Measurements from ENCODE around the gene RPS18. TPM values are rescaled to one million over a fixed set of nuclear protein-coding genes. Genes with fewer than 3 reads are reported as not detected.
"Not testable (repeated sequence)": the region's sequence is repeated elsewhere in the genome, so short reads cannot be mapped to it uniquely, and the experiment has no call there.

Gene RPS18
- 1,802 and 1,984 TPM in 2 replicates for total RNA-seq
- polyA plus RNA-seq (2012), result 3,148 TPM

DNA sequence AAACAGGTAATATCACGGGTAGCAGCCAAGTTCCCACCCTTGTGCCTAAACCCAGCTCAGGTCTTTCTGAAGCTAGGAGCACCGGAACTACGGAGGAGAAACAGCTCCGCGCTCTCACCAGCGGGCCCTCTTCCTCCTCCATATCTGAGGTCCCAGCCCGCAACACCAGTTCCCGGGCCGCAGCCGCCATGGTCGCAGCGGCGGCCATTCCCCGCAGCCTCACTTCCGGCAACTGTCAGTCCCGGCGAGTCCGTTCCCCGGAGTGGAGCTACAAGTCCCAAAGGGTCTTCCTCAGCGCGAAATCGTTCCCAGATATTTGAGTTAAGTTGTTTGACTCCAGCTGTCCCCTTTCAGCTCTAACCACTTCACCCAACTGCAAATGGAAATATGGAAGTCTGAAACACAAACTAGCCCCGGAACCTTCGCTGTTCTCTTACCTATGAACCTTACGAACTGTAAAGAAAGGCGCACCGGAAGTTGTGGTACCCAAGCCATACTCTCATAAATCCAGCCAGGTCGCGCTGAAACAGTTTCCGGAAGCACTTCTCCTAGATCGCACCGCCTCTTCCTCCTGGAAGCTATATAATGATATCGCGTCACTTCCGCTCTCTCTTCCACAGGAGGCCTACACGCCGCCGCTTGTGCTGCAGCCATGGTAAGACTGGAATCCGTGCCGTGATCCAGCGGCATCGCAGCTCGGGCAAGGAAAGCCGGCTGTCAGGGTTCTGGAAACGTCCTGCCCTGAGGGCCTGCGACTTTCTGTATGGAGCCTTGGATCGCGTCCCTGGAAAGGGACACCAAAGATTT, at the start of gene RPS18, which contains the start of gene VPS52:
RPS18 (plus strand) TSS at position 608 of the 807 bp plus-strand sequence; CDS start at position 653, 45 bp downstream.
VPS52 (minus strand) TSS at position 409 of the 807 bp plus-strand sequence; CDS start at position 208, 201 bp downstream.
- DNase-seq (ENCODE audit: low read depth), result peak; percentile 99

DNA sequence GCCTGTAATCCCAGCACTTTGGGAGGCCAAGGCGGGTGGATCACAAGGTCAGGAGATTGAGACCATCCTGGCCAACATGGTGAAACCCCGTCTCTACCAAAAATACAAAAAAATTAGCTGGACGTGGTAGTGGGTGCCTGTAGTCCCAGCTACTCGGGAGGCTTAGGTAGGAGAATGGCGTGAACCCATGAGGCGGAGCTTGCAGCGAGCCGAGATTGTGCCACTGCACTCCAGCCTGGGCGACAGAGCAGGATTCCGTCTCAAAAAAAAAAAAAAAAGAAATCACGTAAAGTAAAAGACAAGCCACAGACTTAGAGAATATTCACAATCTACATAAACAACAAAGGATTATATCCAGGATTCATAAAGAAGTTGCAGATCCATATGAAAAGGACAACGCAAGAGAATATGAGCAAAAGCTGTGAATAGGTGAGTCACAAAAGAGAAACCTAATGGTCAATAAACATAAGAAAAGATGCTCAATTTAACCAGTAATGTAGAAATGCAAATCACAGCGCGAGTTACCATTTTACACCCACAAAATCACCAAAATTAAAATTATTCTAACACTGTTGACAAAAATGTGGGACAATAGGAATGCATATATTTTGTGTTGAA, 45.3 kb upstream of the RPS18 start:
- not testable (repeated sequence) for DNase-seq (ENCODE audit: low read depth)

DNA sequence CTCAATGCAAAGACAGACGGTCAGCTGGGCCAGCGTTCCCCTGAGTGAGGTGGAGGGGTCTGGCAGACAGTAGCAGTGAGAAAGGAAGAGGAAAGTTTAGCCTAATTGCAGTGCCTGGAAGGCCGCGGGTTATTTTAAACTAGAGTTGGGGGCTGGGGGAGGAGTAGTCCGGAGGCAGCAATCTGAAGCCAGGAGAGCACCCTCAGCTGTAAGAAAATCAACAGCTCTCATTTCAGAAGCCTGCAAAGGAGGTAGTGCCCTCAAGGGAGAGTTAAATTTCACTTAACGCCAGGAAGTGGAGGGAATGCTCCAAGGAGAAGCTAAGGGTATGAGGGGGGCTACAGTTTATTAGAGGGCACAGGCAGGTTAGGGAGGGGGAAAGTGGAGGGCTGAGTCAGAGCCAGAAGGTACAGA, 36.6 kb upstream of the RPS18 start:
- DNase-seq (ENCODE audit: low read depth), result no peak

DNA sequence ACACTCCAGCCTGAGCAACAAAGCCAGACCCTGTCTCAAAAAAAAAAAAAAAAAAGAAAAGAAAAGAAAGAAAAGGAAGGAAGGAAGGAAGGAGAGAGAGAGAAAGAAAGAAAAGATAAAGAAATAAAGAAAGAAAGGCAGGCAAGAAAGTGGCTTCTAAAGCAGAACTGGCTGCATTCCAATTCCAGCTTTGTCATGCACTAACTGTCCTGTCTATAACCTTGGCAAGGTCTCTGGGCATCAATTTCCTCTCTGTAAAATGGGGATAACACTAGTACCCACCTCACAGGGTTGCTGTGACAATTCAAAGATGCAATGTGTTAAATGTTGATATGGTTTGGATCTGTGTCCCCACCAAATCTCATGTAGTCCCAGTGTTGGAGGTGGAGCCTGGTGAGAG, 35.5 kb upstream of the RPS18 start:
- no peak for DNase-seq (ENCODE audit: low read depth)

DNA sequence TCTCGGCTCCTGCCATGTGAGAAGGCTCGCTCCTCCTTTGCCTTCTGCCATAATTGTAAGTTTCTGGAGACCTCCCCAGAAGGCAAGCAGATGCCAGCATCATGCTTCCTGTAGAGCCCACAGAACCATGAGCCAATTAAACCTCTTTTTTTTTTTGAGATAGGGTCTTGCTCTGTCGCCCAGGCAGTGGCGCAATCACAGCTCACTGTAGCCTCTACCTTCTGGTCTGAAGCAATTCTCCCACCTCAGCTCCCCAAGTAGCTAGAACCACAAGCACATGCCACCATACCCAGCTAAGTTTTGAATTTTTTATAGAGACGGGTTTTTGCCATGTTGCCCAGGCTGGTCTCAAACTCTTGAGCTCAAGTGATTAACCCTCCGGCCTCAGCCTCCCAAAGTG, 35.0 kb upstream of the RPS18 start:
- DNase-seq (ENCODE audit: low read depth), result no peak

DNA sequence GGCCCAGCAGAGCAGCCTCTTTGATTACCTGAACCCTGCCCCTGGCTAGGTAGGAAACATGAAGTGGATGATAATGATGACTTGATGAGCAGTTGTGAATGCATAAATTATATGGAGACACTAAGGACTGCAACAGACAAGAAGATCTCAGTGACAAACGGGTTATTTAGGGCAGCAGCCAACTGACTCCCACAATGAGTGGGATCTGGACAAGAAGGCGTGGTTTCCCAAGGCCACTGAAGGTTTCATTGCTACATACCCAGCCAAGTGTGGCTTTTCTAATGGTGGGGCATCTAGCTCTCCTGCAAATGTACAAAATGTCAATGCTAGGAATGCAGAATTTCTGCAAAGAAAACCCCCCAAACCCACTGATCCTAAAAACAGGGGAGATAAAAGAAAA, 34.1 kb upstream of the RPS18 start:
- DNase-seq (ENCODE audit: low read depth), result no peak

DNA sequence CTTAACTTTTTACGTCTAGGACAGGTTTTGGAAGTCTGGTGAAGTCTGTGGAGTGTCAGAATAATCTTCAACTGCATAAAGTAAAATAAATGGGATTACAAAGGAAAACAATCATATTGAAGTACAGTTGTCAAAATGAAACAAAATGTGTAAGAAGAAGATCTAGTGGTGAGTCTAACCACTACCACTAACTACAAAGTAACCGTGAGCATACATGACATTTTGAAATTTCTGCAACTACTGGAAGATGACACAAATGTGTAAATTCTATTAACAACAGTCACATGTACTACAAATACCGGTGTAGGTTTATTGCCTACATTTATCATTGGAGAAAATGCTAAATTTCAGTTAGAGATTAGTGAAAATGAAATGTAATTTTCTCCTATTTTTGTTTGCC, 29.9 kb upstream of the RPS18 start:
- DNase-seq (ENCODE audit: low read depth), result no peak

DNA sequence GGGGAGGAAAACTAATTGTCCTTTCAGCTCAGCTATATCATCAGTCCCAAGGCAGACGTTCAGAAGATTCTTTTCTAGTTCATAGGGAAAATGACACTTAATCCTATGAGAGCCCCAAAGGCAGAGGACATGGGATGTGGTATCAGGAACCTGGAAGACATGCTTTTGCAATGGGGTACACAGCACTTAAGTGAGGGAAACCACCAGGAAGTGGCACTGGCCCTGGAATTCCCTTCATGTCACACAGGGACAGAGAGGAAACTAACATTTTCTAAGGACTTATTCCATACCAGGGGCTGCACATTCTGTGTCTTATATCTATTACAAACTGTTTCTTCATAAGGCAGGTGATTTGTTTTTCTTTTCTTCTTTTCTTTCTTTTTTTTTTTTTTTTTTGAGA, 28.4 kb upstream of the RPS18 start:
- no peak for DNase-seq (ENCODE audit: low read depth)

DNA sequence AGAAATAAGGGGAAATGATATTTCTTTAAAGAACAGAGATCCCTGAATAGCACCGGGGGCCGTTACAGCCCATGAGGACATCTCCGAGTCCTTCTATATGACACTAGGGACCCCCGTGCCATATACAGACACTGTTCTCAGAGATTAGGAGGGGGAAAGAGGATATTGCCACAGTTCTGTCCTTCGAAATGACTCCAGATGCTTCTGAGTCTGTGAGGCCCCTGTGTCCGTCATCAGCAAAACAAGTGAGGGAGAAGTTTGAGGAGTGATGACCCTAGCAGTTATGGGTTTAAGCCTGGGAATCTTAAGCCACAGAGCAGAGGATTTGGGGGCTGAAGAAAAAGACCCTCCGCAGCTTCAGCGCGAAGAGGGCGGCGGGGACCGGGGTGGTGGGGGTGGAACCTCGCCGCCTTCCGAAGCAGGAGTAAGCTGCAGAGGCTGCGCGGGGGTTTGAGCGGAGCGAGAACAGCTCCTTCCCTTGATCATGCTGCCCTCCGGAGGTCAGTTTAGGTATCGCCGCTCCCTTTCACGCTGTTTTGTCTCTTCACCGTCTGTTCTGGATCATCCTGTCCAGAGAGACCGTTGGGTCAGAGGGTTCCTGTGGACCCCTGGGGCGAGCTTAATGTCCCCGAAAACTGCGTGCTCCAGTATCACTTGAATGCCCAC, 23.8 kb upstream of the RPS18 start:
- DNase-seq (ENCODE audit: low read depth), result peak; percentile 87

DNA sequence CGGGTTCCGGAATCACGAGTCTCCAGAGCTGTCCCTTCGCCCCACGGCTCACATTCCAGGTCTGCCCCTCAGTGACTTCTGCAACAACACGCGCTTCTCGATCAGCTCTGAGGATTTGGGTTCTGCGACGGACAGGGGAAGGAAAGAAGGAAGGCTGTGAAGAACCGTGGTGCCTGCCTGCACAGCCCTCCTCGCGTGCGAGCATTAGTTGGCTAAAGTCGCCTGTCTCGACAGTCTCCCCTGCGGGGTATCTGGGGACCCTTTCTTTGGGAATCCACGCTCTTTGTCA, 23.3 kb upstream of the RPS18 start:
- DNase-seq (ENCODE audit: low read depth), result peak; percentile 61

DNA sequence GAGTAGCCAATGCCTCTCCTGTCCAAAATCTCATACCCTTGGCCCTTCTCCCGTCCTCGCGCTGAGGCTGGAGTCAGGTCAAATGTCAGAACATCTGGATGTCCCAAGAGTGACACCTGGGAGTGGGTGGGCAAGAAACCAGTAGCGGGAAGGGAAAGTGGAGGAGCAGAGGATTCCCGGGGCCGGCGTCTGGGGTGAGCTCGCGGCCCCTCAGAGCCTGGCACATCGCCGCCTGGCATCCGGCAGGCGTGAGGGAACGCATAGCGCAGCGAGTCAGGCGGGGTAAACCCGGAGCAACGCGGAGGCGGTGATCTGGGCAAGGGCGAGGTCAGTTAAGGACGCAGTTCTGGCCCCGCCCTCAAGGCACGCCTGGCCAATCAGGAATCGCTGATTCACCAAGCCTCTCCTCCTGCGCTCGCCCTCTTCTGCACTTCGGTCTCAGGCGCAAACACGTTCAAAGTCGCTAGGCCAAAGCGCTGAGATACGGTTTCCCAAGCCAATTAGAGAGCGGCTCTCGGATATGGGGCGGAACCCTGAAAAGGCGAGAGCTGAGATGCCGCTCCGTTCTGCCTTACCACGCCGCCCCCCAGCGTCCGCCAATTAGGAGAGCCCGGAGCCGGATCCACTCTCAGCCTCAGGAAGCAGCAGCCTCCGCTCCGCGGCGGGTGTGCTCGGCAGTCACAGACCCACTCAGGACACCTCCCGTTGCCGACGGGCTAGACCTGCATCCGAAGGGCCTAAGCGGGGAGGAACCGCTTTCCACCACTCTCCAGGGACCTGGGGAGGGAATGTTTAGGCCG, 22.7 kb upstream of the RPS18 start:
- peak; percentile 100 for DNase-seq (ENCODE audit: low read depth)

DNA sequence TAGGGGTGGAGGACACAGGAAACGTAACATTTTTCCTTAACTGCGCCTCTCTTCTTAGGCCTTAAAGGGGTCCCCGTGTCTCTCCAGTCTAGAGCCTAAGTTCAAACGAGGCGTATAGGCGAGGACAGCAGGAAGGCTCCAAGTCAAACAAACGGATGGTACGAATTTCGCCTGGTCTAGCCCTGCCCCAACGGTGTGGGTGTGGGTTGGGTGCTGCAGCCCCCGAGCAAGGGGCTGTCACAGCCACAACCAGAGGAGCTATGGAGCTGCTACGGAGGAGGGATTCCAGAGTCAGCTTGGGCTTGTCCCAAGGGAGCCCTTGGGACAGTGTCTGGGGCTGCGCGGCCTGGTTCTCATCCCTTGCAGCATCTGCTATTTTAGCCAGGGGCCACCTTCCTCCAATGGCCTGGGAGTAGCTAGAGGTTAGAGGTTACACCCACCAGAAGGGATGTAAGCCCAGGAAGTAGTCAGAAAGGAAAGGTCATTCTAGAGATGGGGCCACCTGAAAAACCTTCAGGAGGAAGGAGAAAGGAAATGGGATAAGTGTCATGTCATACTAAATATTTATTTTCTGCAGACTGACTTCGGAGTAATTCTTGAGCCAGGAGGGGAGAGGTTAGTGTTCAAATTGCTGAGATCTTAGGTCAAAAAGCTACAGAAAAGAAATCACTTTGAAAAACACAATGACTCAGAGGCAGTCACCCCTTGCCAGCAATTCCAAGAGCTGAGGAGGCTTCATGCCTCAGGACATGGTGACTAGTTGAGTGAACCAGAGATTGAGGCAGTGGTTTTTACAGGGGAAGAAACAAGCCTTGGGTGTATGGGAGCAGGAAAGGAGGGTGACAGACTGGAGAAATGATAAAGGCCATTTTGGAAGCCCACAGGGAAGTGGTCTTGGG, 21.9 kb upstream of the RPS18 start:
- DNase-seq (ENCODE audit: low read depth), result peak; percentile 53

DNA sequence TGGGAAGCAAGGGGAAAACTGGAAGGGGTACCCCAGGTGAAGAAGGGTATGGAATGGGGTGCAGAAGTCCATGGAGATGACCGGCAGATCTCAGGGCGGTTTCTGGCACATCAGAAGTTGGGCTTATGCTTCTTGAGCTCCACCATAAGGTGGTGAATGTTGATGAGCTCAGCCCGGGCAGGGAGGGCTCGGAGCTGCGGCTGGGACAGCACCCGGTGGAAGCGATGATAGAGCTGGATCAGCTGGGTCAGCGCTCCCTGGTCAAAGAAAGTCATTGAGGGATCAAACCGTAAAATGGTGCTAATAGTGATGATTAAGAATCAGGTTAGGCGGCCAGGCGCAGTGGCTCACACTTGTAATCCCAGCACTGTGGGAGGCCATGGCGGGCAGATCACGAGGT, 21.1 kb upstream of the RPS18 start:
- DNase-seq (ENCODE audit: low read depth), result no peak

DNA sequence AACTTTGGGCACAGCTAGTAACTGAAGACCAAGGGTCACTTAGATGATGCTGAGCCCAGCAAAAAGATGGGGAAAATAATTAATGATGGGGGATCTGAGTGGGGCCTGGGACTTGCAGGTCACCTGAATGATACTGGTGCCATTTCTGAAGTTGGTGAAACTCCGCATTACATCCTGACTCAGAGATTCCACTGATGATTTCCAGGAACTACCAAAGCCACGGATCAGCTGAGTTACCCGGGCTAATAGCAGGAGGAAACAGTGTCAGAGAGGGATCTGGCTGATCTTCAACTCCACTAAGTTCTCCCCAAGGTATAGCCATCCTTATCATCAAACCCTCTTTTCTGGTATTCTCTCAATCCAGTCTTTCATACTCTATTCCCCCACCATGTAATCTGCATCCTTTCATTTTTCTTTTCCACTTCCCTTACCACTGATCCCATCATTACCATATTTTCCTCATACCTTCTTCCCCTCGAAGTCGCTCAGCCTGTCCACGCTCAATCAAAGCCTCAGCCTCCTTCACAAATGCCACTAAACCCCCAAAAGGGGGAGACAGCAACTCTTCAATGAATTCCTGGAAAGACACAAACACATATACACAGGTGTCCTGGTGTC, 20.4 kb upstream of the RPS18 start:
- no peak for DNase-seq (ENCODE audit: low read depth)

DNA sequence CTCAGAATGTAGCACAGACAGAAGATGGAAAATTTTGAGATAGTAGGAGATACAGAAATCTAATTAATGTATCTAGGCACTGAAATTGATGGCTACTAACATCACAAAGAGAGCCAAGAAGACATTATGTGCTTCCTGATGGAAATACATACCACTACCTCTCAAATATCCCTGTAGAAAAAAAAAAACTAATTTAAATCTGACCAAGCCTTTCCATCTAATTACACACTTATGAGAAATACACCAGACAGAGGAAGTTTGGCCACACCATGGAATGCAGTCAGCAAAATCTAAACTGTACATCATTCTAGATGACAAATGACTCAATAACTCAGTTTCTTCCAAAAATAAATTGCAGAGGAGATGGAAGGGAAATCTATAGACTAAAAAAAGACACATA, 19.1 kb upstream of the RPS18 start:
- DNase-seq (ENCODE audit: low read depth), result no peak

DNA sequence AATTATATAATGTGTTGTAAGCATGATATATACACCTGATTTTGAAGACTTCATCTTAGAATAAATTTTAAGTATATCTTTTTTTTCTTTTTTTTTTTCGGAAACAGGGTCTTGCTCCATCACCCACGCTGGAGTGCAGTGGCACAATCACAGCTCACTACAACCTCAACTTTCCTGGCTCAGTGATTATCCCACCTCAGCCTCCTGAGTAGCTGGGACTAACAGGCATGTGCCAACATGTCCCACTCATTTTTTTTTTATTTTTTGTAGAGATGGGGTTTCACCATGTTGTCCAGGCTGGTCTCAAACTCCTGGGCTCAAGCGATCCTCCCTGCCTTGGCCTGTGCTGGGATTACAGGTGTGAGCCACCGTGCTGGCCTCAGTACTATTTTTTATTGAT, 17.3 kb upstream of the RPS18 start:
- DNase-seq (ENCODE audit: low read depth), result no peak

DNA sequence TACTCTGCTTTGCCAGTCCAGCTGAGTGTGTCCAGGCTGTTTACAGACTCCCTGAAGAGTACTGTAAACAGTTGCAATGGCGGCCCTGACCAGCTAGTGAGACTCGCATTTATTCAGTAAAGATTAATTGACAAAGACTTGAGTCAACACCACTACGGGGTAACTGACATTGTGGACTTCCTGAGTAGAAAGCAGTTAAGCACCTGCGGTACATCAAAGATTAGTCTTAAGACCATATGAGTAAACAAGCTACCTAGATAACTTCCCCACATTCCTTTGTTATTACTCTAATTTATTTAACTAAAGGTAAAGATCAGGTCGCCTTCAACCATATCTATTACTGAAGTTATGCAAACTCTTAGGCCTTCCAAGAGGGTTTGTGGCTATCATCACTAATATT, 12.8 kb upstream of the RPS18 start:
- DNase-seq (ENCODE audit: low read depth), result no peak

DNA sequence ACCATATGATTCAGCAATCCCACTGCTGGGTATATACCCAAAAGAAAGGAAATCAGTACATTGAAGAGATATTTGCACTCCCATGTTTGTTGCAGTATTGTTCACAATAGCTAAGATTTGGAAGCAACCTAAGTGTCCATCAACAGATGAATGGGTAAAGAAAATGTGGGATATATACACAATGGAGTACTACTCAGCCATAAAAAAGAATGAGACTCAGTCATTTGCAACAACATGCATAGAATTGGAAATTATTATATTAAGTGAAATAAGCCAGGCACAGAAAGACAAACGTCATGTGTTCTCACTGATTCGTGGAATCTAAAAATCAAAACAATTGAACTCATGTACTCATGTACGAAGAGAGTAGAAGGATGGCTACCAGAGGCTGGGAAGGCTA, 9.4 kb upstream of the RPS18 start:
- DNase-seq (ENCODE audit: low read depth), result not testable (repeated sequence)

DNA sequence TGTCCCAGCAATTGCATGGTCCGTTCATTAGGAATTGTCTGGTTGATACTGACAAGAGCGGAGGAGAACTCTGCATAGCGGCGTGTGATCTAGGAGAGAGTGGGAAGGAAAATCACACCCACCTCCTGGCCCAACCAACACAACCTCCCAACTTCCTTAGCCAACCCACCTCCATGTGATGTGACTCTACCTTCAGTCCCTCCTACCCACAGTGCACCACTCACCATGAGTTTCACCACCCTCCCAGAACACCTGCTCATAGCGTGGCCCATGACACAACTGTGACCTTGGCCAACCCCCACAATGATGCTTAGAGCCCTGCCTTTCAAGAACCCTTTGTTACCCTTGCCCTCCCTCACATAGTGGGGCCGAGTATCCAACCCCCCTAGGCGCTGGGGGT, 7.9 kb upstream of the RPS18 start:
- DNase-seq (ENCODE audit: low read depth), result no peak

DNA sequence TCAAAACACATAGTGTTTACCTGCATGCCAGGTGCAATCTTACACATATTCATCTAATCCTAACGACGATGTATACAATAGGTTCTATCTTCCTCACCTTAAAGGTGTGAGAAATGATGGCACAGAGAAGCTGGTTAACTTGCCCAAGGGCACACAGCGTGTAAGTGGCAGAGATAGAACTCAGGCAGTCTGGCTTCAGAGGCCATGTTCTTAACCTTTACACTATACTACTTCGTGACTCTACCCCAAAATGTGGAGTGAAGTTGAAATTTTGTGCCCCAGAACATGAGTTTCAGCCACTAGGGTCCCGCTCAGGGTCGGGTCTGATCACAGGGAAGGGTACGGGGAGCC, 783 bp upstream of the RPS18 start:
- no peak for DNase-seq (ENCODE audit: low read depth)
